WTC11 (cell line): ENCODE results near the gene RPS4Y1. TPM values are rescaled to one million over a fixed set of nuclear protein-coding genes. Genes with fewer than 3 reads are reported as not detected.

Experiments used
- ATAC-seq: fragments of 200-7000 bp; cut with Tn5 transposase; 2 replicates; pipeline ENCODE4 v1.10.0; 2021; ENCODE audit warnings: mild to moderate bottlenecking, moderate library complexity
- Bru-seq: library from RNA; stranded (reverse); fragments of 400-500 nt; gene quantifications from one replicate; lab custom pipeline; 2021; lab: Mats Ljungman, UMichigan
- CTCF ChIA-PET: fragments of 300-600 bp; sonication (Branson Sonifier 250); formaldehyde crosslinking; loops from one replicate; lab custom pipeline; 2021; ENCODE audit warnings: antibody characterized with exemption; lab: Charles Lee
- POLR2A ChIA-PET: fragments of 350-600 bp; sonication (Branson Sonifier 250); formaldehyde crosslinking; loops from one replicate; lab custom pipeline; 2021; ENCODE audit warnings: antibody characterized with exemption; lab: Charles Lee
- DNase-seq: peaks from one replicate; pipeline ENCODE4 v3.0.0; 2021; ENCODE audit warnings: low spot score
- H3K27ac Mint-ChIP-seq: 2 replicates; pipeline ENCODE4 v1.8.0; 2021; ENCODE audit warnings: mixed read lengths
- H3K27me3 Mint-ChIP-seq: 2 replicates; pipeline ENCODE4 v1.8.0; 2021; ENCODE audit warnings: low read depth, mild to moderate bottlenecking, moderate library complexity, mixed read lengths
- H3K36me3 Mint-ChIP-seq: 2 replicates; pipeline ENCODE4 v1.8.0; 2021; ENCODE audit warnings: mixed read lengths
- H3K4me1 Mint-ChIP-seq: 2 replicates; pipeline ENCODE4 v1.8.0; 2022; ENCODE audit warnings: mixed read lengths
- H3K4me3 Mint-ChIP-seq: 2 replicates; pipeline ENCODE4 v1.8.0; 2021; ENCODE audit warnings: mild to moderate bottlenecking, moderate library complexity, mixed read lengths
- H3K9me3 Mint-ChIP-seq: 2 replicates; pipeline ENCODE4 v1.8.0; 2021; ENCODE audit warnings: mixed read lengths
- RELA ChIP-seq: sonication (generic); formaldehyde crosslinking; IDR thresholded peaks from 2 replicates; pipeline ENCODE4 v1.8.1; 2022; ENCODE audit warnings: missing genetic modification reagents, mild to moderate bottlenecking, borderline replicate concordance
- SP1 ChIP-seq: sonication (generic); formaldehyde crosslinking; conservative IDR thresholded peaks from 2 replicates; pipeline ENCODE4 v1.8.1; 2022; ENCODE audit warnings: missing genetic modification reagents
- TCF7 ChIP-seq: sonication (generic); formaldehyde crosslinking; IDR thresholded peaks from 2 replicates; pipeline ENCODE4 v1.8.0; 2022; ENCODE audit warnings: mild to moderate bottlenecking, low read depth, missing genetic modification reagents, moderate library complexity
- ZNF232 ChIP-seq: sonication (generic); formaldehyde crosslinking; IDR thresholded peaks from 2 replicates; pipeline ENCODE4 v1.8.0; 2022; ENCODE audit warnings: mild to moderate bottlenecking, missing genetic modification reagents
- ZNF396 ChIP-seq: fragments of 250-450 bp; sonication (Bioruptor Pico); IDR thresholded peaks from 2 replicates; pipeline ENCODE4 v1.8.0; 2021; ENCODE audit warnings: mild to moderate bottlenecking, moderate library complexity, borderline replicate concordance
- long read RNA-seq, 3 experiments: library from RNA in 1 of 3; library from capped mRNA in 1 of 3; library from polyadenylated mRNA in 1 of 3; unstranded in 2 of 3; stranded (forward) in 1 of 3; transcript quantifications; one replicate each; pipeline ENCODE4 v2.0.0, GENCODE V29; 2021
- total RNA-seq: library from RNA; stranded (reverse); gene quantifications from 3 replicates; pipeline ENCODE4 v1.2.3, GENCODE V29; 2021
- TF ChIP-seq, protein P1 (sequence below): sonication (generic); formaldehyde crosslinking; IDR thresholded peaks from 2 replicates; pipeline ENCODE4 v1.8.1; 2022; ENCODE audit warnings: missing genetic modification reagents, borderline replicate concordance
- TF ChIP-seq, protein P2 (sequence below): sonication (generic); formaldehyde crosslinking; IDR thresholded peaks from 2 replicates; pipeline ENCODE4 v1.8.1; 2022; ENCODE audit warnings: low read depth, mild to moderate bottlenecking, moderate library complexity, missing genetic modification reagents, borderline replicate concordance
- TF ChIP-seq, protein P3 (sequence below): sonication (generic); formaldehyde crosslinking; IDR thresholded peaks from 2 replicates; pipeline ENCODE4 v1.8.0; 2022; ENCODE audit warnings: mild to moderate bottlenecking, missing genetic modification reagents
- TF ChIP-seq, protein P4 (sequence below): sonication (generic); formaldehyde crosslinking; IDR thresholded peaks from 2 replicates; pipeline ENCODE4 v1.8.0; 2022; ENCODE audit warnings: mild to moderate bottlenecking, missing genetic modification reagents
- TF ChIP-seq, protein P5 (sequence below): sonication (generic); formaldehyde crosslinking; IDR thresholded peaks from 2 replicates; pipeline ENCODE4 v1.8.1; 2023; ENCODE audit warnings: mild to moderate bottlenecking, missing genetic modification reagents, borderline replicate concordance
- TF ChIP-seq, protein P6 (sequence below): sonication (generic); formaldehyde crosslinking; IDR thresholded peaks from 2 replicates; pipeline ENCODE4 v1.8.1; 2023; ENCODE audit warnings: mild to moderate bottlenecking, missing genetic modification reagents, moderate library complexity
- TF ChIP-seq, protein P7 (sequence below): sonication (generic); formaldehyde crosslinking; IDR thresholded peaks from 2 replicates; pipeline ENCODE4 v1.8.1; 2022; ENCODE audit warnings: mild to moderate bottlenecking, missing genetic modification reagents, moderate library complexity, borderline replicate concordance

Gene RPS4Y1
- total RNA-seq (182 to 222 TPM (median 218 TPM) in 3 replicates), Bru-seq, nascent RNA (percentile 95 among the genes with signal in this experiment)
- long read RNA-seq, experiment 1, transcript RPS4Y1-202 (7 exons, 811 nt) = minor isoform, 14 of 252 reads
- long read RNA-seq, experiment 1, transcript RPS4Y1-201 (7 exons, 1,305 nt) = major isoform, 196 of 252 reads
- long read RNA-seq, experiment 1, transcript RPS4Y1-203 (3 exons, 998 nt) = minor isoform, 17 of 252 reads
- long read RNA-seq, experiment 1, partial matches to known transcripts = 15 of 252 reads
- long read RNA-seq, experiment 1, other reads (novel, unspliced or antisense) = 10 of 252 reads
- long read RNA-seq, experiment 2, transcript RPS4Y1-202 (7 exons, 811 nt) = minor isoform, 8 of 364 reads
- long read RNA-seq, experiment 2, transcript RPS4Y1-201 (7 exons, 1,305 nt) = major isoform, 20 of 364 reads
- long read RNA-seq, experiment 2, transcript RPS4Y1-203 (3 exons, 998 nt) = minor isoform, 9 of 364 reads
- long read RNA-seq, experiment 2, partial matches to known transcripts = 305 of 364 reads
- long read RNA-seq, experiment 2, other reads (novel, unspliced or antisense) = 22 of 364 reads
- long read RNA-seq, experiment 3, transcript RPS4Y1-201 (7 exons, 1,305 nt) = major isoform, 285 of 319 reads
- long read RNA-seq, experiment 3, transcript RPS4Y1-202 (7 exons, 811 nt) = minor isoform, 17 of 319 reads
- long read RNA-seq, experiment 3, partial matches to known transcripts = 9 of 319 reads
- long read RNA-seq, experiment 3, other reads (novel, unspliced or antisense) = 7 of 319 reads

DNA sequence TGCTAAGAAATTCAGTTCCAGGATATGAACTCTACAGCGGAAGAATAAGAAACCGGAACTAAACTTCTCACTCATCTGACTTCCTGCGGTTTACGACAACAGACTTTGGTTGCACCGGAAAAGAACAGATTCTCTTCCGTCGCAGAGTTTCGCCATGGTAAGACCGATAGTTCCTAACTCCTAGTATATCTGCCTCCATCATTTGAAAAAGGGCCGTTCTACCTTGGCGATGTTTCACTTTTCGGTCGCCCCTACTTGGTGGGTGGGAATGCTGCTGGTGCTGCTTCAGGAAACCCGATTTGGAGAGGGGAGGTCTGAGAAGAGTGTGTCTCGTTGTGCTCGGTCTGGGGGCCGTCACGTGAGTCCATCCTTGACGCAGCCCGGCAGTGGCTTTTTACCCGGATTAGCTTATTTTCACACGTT is at the start of gene RPS4Y1:
TSS of gene RPS4Y1 (plus strand) at position 132 of the 423 bp plus-strand sequence. CDS start at position 155, 23 bp downstream.
- Mint-ChIP-seq H3K27me3 (no peaks in the 10 kb centered on the region; the same call in 1 of the 2 replicates), H3K4me3 (peak within 1 kb of the TSS; percentile 92), H3K27ac (peak within 1 kb of the TSS; percentile 95)
- TF ChIP-seq, protein P1, sequence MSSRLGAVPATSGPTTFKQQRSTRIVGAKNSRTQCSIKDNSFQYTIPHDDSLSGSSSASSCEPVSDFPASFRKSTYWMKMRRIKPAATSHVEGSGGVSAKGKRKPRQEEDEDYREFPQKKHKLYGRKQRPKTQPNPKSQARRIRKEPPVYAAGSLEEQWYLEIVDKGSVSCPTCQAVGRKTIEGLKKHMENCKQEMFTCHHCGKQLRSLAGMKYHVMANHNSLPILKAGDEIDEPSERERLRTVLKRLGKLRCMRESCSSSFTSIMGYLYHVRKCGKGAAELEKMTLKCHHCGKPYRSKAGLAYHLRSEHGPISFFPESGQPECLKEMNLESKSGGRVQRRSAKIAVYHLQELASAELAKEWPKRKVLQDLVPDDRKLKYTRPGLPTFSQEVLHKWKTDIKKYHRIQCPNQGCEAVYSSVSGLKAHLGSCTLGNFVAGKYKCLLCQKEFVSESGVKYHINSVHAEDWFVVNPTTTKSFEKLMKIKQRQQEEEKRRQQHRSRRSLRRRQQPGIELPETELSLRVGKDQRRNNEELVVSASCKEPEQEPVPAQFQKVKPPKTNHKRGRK (CRISPR knock-in tag) = no peak
- TF ChIP-seq SP1 (no peak), ZNF396 (no peak), ZNF232 (CRISPR knock-in tag) (no peak), TCF7 (CRISPR knock-in tag) (no peak)
- TF ChIP-seq, protein P2, sequence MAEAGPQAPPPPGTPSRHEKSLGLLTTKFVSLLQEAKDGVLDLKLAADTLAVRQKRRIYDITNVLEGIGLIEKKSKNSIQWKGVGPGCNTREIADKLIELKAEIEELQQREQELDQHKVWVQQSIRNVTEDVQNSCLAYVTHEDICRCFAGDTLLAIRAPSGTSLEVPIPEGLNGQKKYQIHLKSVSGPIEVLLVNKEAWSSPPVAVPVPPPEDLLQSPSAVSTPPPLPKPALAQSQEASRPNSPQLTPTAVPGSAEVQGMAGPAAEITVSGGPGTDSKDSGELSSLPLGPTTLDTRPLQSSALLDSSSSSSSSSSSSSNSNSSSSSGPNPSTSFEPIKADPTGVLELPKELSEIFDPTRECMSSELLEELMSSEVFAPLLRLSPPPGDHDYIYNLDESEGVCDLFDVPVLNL (CRISPR knock-in tag) = no peak
- TF ChIP-seq, protein P3, sequence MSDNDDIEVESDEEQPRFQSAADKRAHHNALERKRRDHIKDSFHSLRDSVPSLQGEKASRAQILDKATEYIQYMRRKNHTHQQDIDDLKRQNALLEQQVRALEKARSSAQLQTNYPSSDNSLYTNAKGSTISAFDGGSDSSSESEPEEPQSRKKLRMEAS (CRISPR knock-in tag) = peak; percentile 70
- TF ChIP-seq, protein P4, sequence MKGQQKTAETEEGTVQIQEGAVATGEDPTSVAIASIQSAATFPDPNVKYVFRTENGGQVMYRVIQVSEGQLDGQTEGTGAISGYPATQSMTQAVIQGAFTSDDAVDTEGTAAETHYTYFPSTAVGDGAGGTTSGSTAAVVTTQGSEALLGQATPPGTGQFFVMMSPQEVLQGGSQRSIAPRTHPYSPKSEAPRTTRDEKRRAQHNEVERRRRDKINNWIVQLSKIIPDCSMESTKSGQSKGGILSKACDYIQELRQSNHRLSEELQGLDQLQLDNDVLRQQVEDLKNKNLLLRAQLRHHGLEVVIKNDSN (CRISPR knock-in tag) = peak; percentile 80
- TF ChIP-seq, protein P5, sequence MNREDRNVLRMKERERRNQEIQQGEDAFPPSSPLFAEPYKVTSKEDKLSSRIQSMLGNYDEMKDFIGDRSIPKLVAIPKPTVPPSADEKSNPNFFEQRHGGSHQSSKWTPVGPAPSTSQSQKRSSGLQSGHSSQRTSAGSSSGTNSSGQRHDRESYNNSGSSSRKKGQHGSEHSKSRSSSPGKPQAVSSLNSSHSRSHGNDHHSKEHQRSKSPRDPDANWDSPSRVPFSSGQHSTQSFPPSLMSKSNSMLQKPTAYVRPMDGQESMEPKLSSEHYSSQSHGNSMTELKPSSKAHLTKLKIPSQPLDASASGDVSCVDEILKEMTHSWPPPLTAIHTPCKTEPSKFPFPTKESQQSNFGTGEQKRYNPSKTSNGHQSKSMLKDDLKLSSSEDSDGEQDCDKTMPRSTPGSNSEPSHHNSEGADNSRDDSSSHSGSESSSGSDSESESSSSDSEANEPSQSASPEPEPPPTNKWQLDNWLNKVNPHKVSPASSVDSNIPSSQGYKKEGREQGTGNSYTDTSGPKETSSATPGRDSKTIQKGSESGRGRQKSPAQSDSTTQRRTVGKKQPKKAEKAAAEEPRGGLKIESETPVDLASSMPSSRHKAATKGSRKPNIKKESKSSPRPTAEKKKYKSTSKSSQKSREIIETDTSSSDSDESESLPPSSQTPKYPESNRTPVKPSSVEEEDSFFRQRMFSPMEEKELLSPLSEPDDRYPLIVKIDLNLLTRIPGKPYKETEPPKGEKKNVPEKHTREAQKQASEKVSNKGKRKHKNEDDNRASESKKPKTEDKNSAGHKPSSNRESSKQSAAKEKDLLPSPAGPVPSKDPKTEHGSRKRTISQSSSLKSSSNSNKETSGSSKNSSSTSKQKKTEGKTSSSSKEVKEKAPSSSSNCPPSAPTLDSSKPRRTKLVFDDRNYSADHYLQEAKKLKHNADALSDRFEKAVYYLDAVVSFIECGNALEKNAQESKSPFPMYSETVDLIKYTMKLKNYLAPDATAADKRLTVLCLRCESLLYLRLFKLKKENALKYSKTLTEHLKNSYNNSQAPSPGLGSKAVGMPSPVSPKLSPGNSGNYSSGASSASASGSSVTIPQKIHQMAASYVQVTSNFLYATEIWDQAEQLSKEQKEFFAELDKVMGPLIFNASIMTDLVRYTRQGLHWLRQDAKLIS = no peak
- TF ChIP-seq, protein P6, sequence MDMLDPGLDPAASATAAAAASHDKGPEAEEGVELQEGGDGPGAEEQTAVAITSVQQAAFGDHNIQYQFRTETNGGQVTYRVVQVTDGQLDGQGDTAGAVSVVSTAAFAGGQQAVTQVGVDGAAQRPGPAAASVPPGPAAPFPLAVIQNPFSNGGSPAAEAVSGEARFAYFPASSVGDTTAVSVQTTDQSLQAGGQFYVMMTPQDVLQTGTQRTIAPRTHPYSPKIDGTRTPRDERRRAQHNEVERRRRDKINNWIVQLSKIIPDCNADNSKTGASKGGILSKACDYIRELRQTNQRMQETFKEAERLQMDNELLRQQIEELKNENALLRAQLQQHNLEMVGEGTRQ (CRISPR knock-in tag) = peak; percentile 75
- TF ChIP-seq, all 79 proteins: peak for 3
- Mint-ChIP-seq H3K4me1 (peaks cover 21% of the 10 kb centered on the region), H3K36me3 (peaks cover 43% of the 10 kb centered on the region), H3K9me3 (no peaks in the 10 kb centered on the region)
- DNase-seq (peak; percentile 10), ATAC-seq (peak; percentile 62)
- CTCF ChIA-PET = no interaction called here
- POLR2A ChIA-PET = interaction anchor here (0.6 kb wide), 1 partner anchor 9 kb away, joined by 4 read pairs; no protein-coding TSS in a partner anchor

DNA sequence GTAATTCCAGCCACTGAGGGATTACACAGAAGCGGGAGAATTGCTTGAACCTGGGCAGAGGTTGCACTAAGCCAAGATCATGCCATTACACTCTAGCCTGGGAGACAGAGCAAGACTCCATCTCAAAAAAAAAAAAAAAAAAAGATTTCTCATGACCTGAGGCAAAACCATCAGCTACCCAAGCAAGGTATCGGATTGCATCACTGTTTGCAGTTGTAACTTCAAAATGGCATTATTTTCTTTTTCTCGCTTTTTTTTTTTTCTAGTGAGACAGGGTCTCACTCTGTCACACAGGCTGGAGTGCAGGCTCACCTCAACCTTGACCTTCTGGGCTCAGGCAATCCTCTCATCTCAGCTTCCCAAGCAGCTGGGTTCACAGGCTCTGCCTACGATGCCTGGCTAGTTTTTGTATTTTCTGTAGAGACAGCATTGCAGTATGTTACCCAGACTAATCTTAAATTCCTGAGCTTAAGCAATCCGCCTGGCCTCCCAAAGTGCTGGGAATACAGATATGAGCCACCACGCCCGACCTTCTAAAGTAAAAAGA is 44.4 kb upstream of the RPS4Y1 start:
- no peaks in the 10 kb centered on the region for H3K9me3 Mint-ChIP-seq
- H3K36me3 Mint-ChIP-seq = no peaks in the 10 kb centered on the region
- ATAC-seq = no peak
- POLR2A ChIA-PET = no interaction called here
- no peak for TF ChIP-seq RELA (CRISPR knock-in tag)
- TF ChIP-seq, protein P7, sequence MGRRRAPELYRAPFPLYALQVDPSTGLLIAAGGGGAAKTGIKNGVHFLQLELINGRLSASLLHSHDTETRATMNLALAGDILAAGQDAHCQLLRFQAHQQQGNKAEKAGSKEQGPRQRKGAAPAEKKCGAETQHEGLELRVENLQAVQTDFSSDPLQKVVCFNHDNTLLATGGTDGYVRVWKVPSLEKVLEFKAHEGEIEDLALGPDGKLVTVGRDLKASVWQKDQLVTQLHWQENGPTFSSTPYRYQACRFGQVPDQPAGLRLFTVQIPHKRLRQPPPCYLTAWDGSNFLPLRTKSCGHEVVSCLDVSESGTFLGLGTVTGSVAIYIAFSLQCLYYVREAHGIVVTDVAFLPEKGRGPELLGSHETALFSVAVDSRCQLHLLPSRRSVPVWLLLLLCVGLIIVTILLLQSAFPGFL (CRISPR knock-in tag) = no peak
- TF ChIP-seq, all 79 proteins: peak for 0
- peaks cover 12% of the 10 kb centered on the region for H3K4me1 Mint-ChIP-seq
- CTCF ChIA-PET = interaction anchor here (1.2 kb wide), 1 partner anchor 11 kb away, joined by 4 read pairs; no protein-coding TSS in a partner anchor
- H3K27me3 Mint-ChIP-seq = no peaks in the 10 kb centered on the region
- DNase-seq = no peak
- no peak overlapping the region for H3K4me3 Mint-ChIP-seq
- no peak overlapping the region for H3K27ac Mint-ChIP-seq
